Transverse colon (tissue), 4 donors: ENCODE measurements around the gene NUP210. TPM values are rescaled to one million over a fixed set of nuclear protein-coding genes. Genes with fewer than 3 reads are reported as not detected.

ENCODE experiments used
- DNase-seq: peaks from one replicate; pipeline ENCODE4 v3.0.0-alpha.2; 2019
- H3K27ac ChIP-seq, 4 donors: fragments of 200-600 bp; sonication (generic); 2 replicates each; pipeline ENCODE4 v1.5.1; 2016 to 2018; ENCODE audit warnings: inconsistent platforms in 4 of 4
- H3K27me3 ChIP-seq: fragments of 200-600 bp; sonication (generic); 2 replicates; pipeline ENCODE4 v1.5.1; 2017; ENCODE audit warnings: inconsistent platforms
- H3K36me3 ChIP-seq, 4 donors: fragments of 200-600 bp; sonication (generic); 2 replicates each; pipeline ENCODE4 v1.5.1; 2017 to 2019; ENCODE audit warnings: inconsistent platforms in 4 of 4
- H3K4me1 ChIP-seq, 4 donors: fragments of 200-600 bp; sonication (generic); 2 replicates each; pipeline ENCODE4 v1.5.1; 2017 to 2020; ENCODE audit warnings: inconsistent platforms in 4 of 4
- H3K4me3 ChIP-seq, 4 donors: fragments of 200-600 bp; sonication (generic); 1 replicate in 1 of 4; 2 replicates in 3 of 4; pipeline versions ENCODE4 v1.5.1 to v1.6.1; 2017 to 2019; ENCODE audit warnings: inconsistent platforms in 4 of 4
- H3K9me3 ChIP-seq, 2 donors: fragments of 200-600 bp; sonication (generic); 2 replicates each; pipeline ENCODE4 v1.5.1; 2017 to 2019; ENCODE audit warnings: inconsistent platforms in 2 of 2
- CTCF ChIP-seq, 5 experiments: fragments of 200-600 bp in 3 of 5; fragments of 450-650 bp in 2 of 5; sonication (generic) in 3 of 5; IDR thresholded peaks; 1 replicate in 2 of 5; 2 replicates in 3 of 5; pipeline ENCODE4 v1.5.1; 2016 to 2017; ENCODE audit warnings: antibody characterized with exemption in 5 of 5, inconsistent platforms in 3 of 5, mild to moderate bottlenecking in 2 of 5, moderate library complexity in 1 of 5
- EP300 ChIP-seq: sonication (generic); formaldehyde crosslinking; IDR thresholded peaks from one replicate; pipeline ENCODE4 v1.6.1; 2017; ENCODE audit warnings: antibody characterized with exemption, low read depth
- POLR2A ChIP-seq: fragments of 450-650 bp; IDR thresholded peaks from one replicate; pipeline ENCODE4 v1.6.1; 2016; ENCODE audit warnings: antibody characterized with exemption, mild to moderate bottlenecking, moderate library complexity
- POLR2AphosphoS5 ChIP-seq, 3 donors: sonication (generic); formaldehyde crosslinking; IDR thresholded peaks; one replicate each; pipeline ENCODE4 v1.6.1; 2016; ENCODE audit warnings: antibody characterized with exemption in 3 of 3
- WGBS, 2 donors: methylation state at CpG; one replicate each; pipeline ENCODE4 v1.1.5; 2018; ENCODE audit warnings: low coverage in 1 of 2; 5-methylcytosine and 5-hydroxymethylcytosine counted together
- in situ Hi-C, 4 donors: fragments of 200-750 bp; cut with MboI; loops; one replicate each; pipeline versions ENCODE4 v1.15.0 to v1.15.1; 2017; ENCODE audit warnings: low sequenced_read_pairs in 3 of 4, low pct_ligation_motif_present in 1 of 4, low pct_unique_long_range_greater_than_20kb in 1 of 4
- intact Hi-C: fragments of 100-400 bp; cut with DNase I; formaldehyde crosslinking; loops from one replicate; pipeline ENCODE4 v1.15.1; 2023; ENCODE audit warnings: low total_unique reads
- total RNA-seq, 4 donors: library from RNA; depleted of rRNA; stranded (reverse); fragments of >200 nt; gene quantifications; one replicate each; pipeline ENCODE4 v1.1.0, GENCODE V29; 2016

The NUP210 gene
- total RNA-seq, 4 donors from 2014 or later = 6.0 to 202 (median 14.6) TPM

- intact Hi-C loops (no loop called here), in situ Hi-C loops (no loop called here)
- no peak overlapping the region for H3K4me3 ChIP-seq
- no peaks in the 10 kb centered on the region for H3K4me1 ChIP-seq
- no peak for DNase-seq
- H3K36me3 ChIP-seq = no peaks in the 10 kb centered on the region
- no peak overlapping the region for H3K27ac ChIP-seq
- H3K9me3 ChIP-seq = no peaks in the 10 kb centered on the region
- peaks cover 41% of the 10 kb centered on the region for H3K27me3 ChIP-seq
- TF ChIP-seq POLR2A (no peak), CTCF (IDR thresholded peaks at IDR 0.05) (no peak), POLR2AphosphoS5 (IDR thresholded peaks at IDR 0.05) (no peak), EP300 (no peak)
- WGBS, 2 donors = 90% methylated on average over 8 of the region's 9 CpGs; no CpG with 5 or more reads in 1 of the 2 donors
These were observed 130.3 kb downstream of the NUP210 start for GRCh38 chr3:13289771-13290285.

- H3K4me1 ChIP-seq = no peaks in the 10 kb centered on the region
- WGBS, 2 donors = 69 to 73% methylated on average over 7 to 10 of the region's 10 CpGs
- TF ChIP-seq POLR2A = no peak
- TF ChIP-seq POLR2AphosphoS5 (IDR thresholded peaks at IDR 0.05) = no peak
- no peak for TF ChIP-seq CTCF (IDR thresholded peaks at IDR 0.05)
- no peak for TF ChIP-seq EP300
- in situ Hi-C loops = no loop called here
- no peak overlapping the region for H3K27ac ChIP-seq
- H3K27me3 ChIP-seq = peaks cover 48% of the 10 kb centered on the region
- peaks cover 0 to 2% of the 10 kb centered on the region in 2 donors for H3K9me3 ChIP-seq
- H3K4me3 ChIP-seq = no peak overlapping the region
- no peaks in the 10 kb centered on the region for H3K36me3 ChIP-seq
- DNase-seq = no peak
- intact Hi-C loops = no loop called here
These were observed 131.1 kb downstream of the NUP210 start for GRCh38 chr3:13288732-13289718.

GRCh38 chr3:13287833-13288232 lies 132.3 kb downstream of the NUP210 start:
- no peak overlapping the region for H3K4me3 ChIP-seq
- H3K27ac ChIP-seq = no peak overlapping the region
- H3K4me1 ChIP-seq = peaks cover 0 to 5% (median 2%) of the 10 kb centered on the region in 4 donors
- H3K9me3 ChIP-seq = peaks cover 0 to 7% of the 10 kb centered on the region in 2 donors
- TF ChIP-seq CTCF (IDR thresholded peaks at IDR 0.05) = no peak
- TF ChIP-seq POLR2A = no peak
- TF ChIP-seq EP300 = no peak
- no peak for TF ChIP-seq POLR2AphosphoS5 (IDR thresholded peaks at IDR 0.05)
- H3K27me3 ChIP-seq = peaks cover 58% of the 10 kb centered on the region
- 56 to 67% methylated on average over 4 of the region's 4 CpGs for WGBS, 2 donors
- no peaks in the 10 kb centered on the region for H3K36me3 ChIP-seq
- intact Hi-C loops = no loop called here
- in situ Hi-C loops = no loop called here
- no peak for DNase-seq

GRCh38 chr3:13286873-13287272 lies 133.2 kb downstream of the NUP210 start:
- no peak overlapping the region for H3K27ac ChIP-seq
- in situ Hi-C loops = no loop called here
- 80 to 92% methylated on average over 1 to 2 of the region's 2 CpGs for WGBS, 2 donors
- DNase-seq = no peak
- no peak for TF ChIP-seq POLR2A
- no peak for TF ChIP-seq POLR2AphosphoS5 (IDR thresholded peaks at IDR 0.05)
- no peak for TF ChIP-seq EP300
- no peak for TF ChIP-seq CTCF (IDR thresholded peaks at IDR 0.05)
- H3K27me3 ChIP-seq = peaks cover 66% of the 10 kb centered on the region
- intact Hi-C loops = no loop called here
- peaks cover 0 to 10% (median 8%) of the 10 kb centered on the region in 4 donors for H3K4me1 ChIP-seq
- no peak overlapping the region for H3K4me3 ChIP-seq
- H3K36me3 ChIP-seq = no peaks in the 10 kb centered on the region
- H3K9me3 ChIP-seq = peaks cover 0 to 7% of the 10 kb centered on the region in 2 donors
